Caco-2 (cell line): ENCODE data around the gene RNLS. TPM values are rescaled to one million over a fixed set of nuclear protein-coding genes. Genes with fewer than 3 reads are reported as not detected.
"Not testable (repeated sequence)": the region's sequence is repeated elsewhere in the genome, so short reads cannot be mapped to it uniquely, and the experiment has no call there.

Experiments
- BruUV-seq: library from RNA; stranded (reverse); fragments of 400-500 nt; replicated peaks from 2 replicates; lab custom pipeline; 2021; lab: Mats Ljungman, UMichigan
- CTCF ChIA-PET: fragments of 300-600 bp; sonication (Branson Sonifier 250); formaldehyde crosslinking; loops from one replicate; lab custom pipeline; 2022; ENCODE audit warnings: antibody characterized with exemption; lab: Charles Lee
- POLR2A ChIA-PET: fragments of 300-600 bp; sonication (Branson Sonifier 250); formaldehyde crosslinking; loops from one replicate; lab custom pipeline; 2022; ENCODE audit warnings: antibody characterized with exemption; lab: Charles Lee
- DNase-seq, 2 experiments: peaks; one replicate each; pipeline versions ENCODE4 v3.0.0 to v3.0.0-alpha.2; 2020 to 2022
- H3K27me3 ChIP-seq: replicated peaks from 2 replicates; pipeline ENCODE4 v1.6.0; 2011; ENCODE audit warnings: low read length; ENCODE audit not compliant: control insufficient read depth, insufficient read depth
- H3K36me3 ChIP-seq: 2 replicates; pipeline ENCODE4 v1.5.1; 2011; ENCODE audit warnings: low read length; ENCODE audit not compliant: control insufficient read depth, insufficient read depth
- H3K4me1 ChIP-seq: fragments of 250-450 bp; sonication (Bioruptor Pico); 2 replicates; pipeline ENCODE4 v1.5.1; 2020; ENCODE audit warnings: mild to moderate bottlenecking
- H3K4me3 ChIP-seq: 2 replicates; pipeline ENCODE4 v1.5.1; 2011; ENCODE audit warnings: low read depth, mild to moderate bottlenecking, control low read depth, low read length
- H3K9me3 ChIP-seq: fragments of 250-450 bp; sonication (Bioruptor Pico); 2 replicates; pipeline ENCODE4 v1.5.1; 2020; ENCODE audit warnings: mild to moderate bottlenecking, moderate library complexity
- H3K27ac Mint-ChIP-seq: one replicate; pipeline ENCODE4 v1.8.0; 2022; ENCODE audit warnings: mixed read lengths; ENCODE audit not compliant: unreplicated experiment
- H3K27me3 Mint-ChIP-seq: one replicate; pipeline ENCODE4 v1.8.0; 2022; ENCODE audit warnings: mixed read lengths; ENCODE audit not compliant: insufficient read depth, unreplicated experiment
- H3K36me3 Mint-ChIP-seq: one replicate; pipeline ENCODE4 v1.8.0; 2022; ENCODE audit warnings: mild to moderate bottlenecking, mixed read lengths; ENCODE audit not compliant: insufficient read depth, unreplicated experiment
- H3K4me1 Mint-ChIP-seq: one replicate; pipeline ENCODE4 v1.8.0; 2022; ENCODE audit warnings: low read depth, mixed read lengths; ENCODE audit not compliant: unreplicated experiment
- H3K4me3 Mint-ChIP-seq: one replicate; pipeline ENCODE4 v1.8.0; 2022; ENCODE audit warnings: mild to moderate bottlenecking, moderate library complexity, mixed read lengths; ENCODE audit not compliant: unreplicated experiment
- H3K9me3 Mint-ChIP-seq: one replicate; pipeline ENCODE4 v1.8.0; 2022; ENCODE audit warnings: mixed read lengths; ENCODE audit not compliant: unreplicated experiment
- intact Hi-C: fragments of 100-400 bp; cut with micrococcal nuclease; formaldehyde crosslinking; loops from one replicate; pipeline ENCODE4 v1.10.0; 2022; ENCODE audit not compliant: unreplicated experiment
- total RNA-seq: library from RNA; stranded (reverse); gene quantifications from 2 replicates; pipeline ENCODE4 v1.2.3, GENCODE V29; 2022
- TF ChIP-seq, protein P1 (sequence below), 2 experiments: fragments of 200-600 bp in 1 of 2; IDR thresholded peaks; 1 replicate in 1 of 2; 2 replicates in 1 of 2; pipeline versions ENCODE4 v1.5.1 to v1.8.0; 2011 to 2022; ENCODE audit warnings: antibody characterized with exemption in 1 of 2, control low read depth in 1 of 2, inconsistent platforms in 1 of 2, low read depth in 1 of 2, low read length in 1 of 2, mild to moderate bottlenecking in 1 of 2, moderate library complexity in 1 of 2; ENCODE audit not compliant: insufficient read depth in 1 of 2, severe bottlenecking in 1 of 2, unreplicated experiment in 1 of 2

The RNLS gene
- total RNA-seq, 1 experiment from 2014 or later, result 5.7 TPM

- POLR2A ChIA-PET, result no interaction called here
- BruUV-seq, result no TSS peak
- H3K9me3 Mint-ChIP-seq, result no peaks in the 10 kb centered on the region
These were observed 271.9 kb downstream of the RNLS start for GRCh38 chr10:88311264-88311663.

DNA sequence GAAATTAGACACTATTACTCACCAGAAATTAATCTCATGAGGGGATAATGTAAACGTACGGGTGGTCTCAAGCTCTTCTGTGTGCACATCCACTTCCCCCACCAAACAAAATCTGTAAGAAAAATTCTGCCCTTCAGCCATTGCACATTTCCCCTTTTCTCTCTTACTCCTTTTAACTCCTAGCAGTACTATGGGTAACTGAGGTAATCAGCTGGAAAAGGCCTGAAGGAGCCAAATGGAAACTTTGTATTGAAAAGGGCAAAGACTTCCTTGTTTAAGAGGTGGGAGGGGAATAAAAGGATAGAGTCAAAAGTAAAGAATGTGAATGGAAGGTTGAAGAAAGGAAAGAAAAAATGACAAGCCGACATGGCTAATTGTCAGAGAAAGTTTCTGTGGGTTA is 273.8 kb downstream of the RNLS start:
- Histone ChIP-seq H3K27me3 (no peaks in the 10 kb centered on the region), H3K4me1 (no peaks in the 10 kb centered on the region), H3K36me3 (no peaks in the 10 kb centered on the region), H3K4me3 (no peak overlapping the region), H3K9me3 (no peaks in the 10 kb centered on the region)
- no peaks in the 10 kb centered on the region for H3K9me3 Mint-ChIP-seq
- ChIA-PET CTCF (no interaction called here), POLR2A (no interaction called here)
- DNase-seq, result no peak
- H3K4me1 Mint-ChIP-seq, result no peaks in the 10 kb centered on the region
- TF ChIP-seq, protein P1, sequence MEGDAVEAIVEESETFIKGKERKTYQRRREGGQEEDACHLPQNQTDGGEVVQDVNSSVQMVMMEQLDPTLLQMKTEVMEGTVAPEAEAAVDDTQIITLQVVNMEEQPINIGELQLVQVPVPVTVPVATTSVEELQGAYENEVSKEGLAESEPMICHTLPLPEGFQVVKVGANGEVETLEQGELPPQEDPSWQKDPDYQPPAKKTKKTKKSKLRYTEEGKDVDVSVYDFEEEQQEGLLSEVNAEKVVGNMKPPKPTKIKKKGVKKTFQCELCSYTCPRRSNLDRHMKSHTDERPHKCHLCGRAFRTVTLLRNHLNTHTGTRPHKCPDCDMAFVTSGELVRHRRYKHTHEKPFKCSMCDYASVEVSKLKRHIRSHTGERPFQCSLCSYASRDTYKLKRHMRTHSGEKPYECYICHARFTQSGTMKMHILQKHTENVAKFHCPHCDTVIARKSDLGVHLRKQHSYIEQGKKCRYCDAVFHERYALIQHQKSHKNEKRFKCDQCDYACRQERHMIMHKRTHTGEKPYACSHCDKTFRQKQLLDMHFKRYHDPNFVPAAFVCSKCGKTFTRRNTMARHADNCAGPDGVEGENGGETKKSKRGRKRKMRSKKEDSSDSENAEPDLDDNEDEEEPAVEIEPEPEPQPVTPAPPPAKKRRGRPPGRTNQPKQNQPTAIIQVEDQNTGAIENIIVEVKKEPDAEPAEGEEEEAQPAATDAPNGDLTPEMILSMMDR (IDR thresholded peaks at IDR 0.05; ENCODE audit: insufficient read depth in 1 of 2, low read depth in 1 of 2, low read length in 1 of 2, severe bottlenecking in 1 of 2, unreplicated experiment in 1 of 2), result no peak
- no peak overlapping the region for H3K4me3 Mint-ChIP-seq
- no peak overlapping the region for H3K27ac Mint-ChIP-seq
- BruUV-seq, result no TSS peak
- H3K36me3 Mint-ChIP-seq, result no peaks in the 10 kb centered on the region
- H3K27me3 Mint-ChIP-seq, result peaks cover 4% of the 10 kb centered on the region
- intact Hi-C loops, result no loop called here

More at GRCh38 chr10:88311264-88311663, 271.9 kb downstream of the RNLS start:
- intact Hi-C loops, result no loop called here
- no peak for DNase-seq
- H3K27ac Mint-ChIP-seq, result no peak overlapping the region
- Histone ChIP-seq H3K27me3 (no peaks in the 10 kb centered on the region), H3K4me1 (no peaks in the 10 kb centered on the region), H3K36me3 (no peaks in the 10 kb centered on the region), H3K4me3 (no peak overlapping the region), H3K9me3 (no peaks in the 10 kb centered on the region)
- H3K36me3 Mint-ChIP-seq, result no peaks in the 10 kb centered on the region
- no peaks in the 10 kb centered on the region for H3K4me1 Mint-ChIP-seq
- CTCF ChIA-PET, result no interaction called here
- no peak overlapping the region for H3K4me3 Mint-ChIP-seq
- TF ChIP-seq, protein P1 (IDR thresholded peaks at IDR 0.05; ENCODE audit: insufficient read depth in 1 of 2, low read depth in 1 of 2, low read length in 1 of 2, severe bottlenecking in 1 of 2, unreplicated experiment in 1 of 2), result no peak
- peaks cover under 1% of the 10 kb centered on the region for H3K27me3 Mint-ChIP-seq

DNA sequence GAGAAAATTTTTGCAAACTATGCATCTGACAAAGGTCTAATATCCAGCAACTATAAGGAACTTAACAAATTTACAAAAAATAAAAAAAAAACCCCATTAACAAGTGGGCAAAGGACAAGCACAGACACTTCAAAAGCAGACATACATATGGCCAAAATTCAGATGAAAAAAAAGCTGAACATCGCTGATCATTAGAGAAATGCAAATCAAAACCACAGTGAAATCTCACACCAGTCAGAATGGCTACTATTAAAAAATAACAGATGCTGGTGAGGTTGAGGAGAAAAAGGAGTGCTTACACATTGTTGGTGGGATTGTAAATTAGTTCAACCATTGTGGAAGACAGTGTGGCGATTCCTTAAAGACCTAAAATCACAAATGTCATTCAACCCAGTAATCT is 274.8 kb downstream of the RNLS start:
- H3K4me1 Mint-ChIP-seq, H3K27me3 ChIP-seq, H3K9me3 ChIP-seq, intact Hi-C loops, CTCF ChIA-PET, BruUV-seq, DNase-seq, H3K4me3 Mint-ChIP-seq, H3K4me3 ChIP-seq, H3K9me3 Mint-ChIP-seq, H3K4me1 ChIP-seq, H3K27me3 Mint-ChIP-seq, H3K27ac Mint-ChIP-seq, H3K36me3 ChIP-seq, POLR2A ChIA-PET, H3K36me3 Mint-ChIP-seq: not testable (repeated sequence)

GRCh38 chr10:88299787-88300186 is 283.3 kb downstream of the RNLS start:
- ChIA-PET CTCF (no interaction called here), POLR2A (no interaction called here)
- H3K9me3 Mint-ChIP-seq, result no peaks in the 10 kb centered on the region
- peaks cover 7% of the 10 kb centered on the region for H3K27me3 Mint-ChIP-seq
- H3K27ac Mint-ChIP-seq, result no peak overlapping the region
- Histone ChIP-seq H3K4me1 (no peaks in the 10 kb centered on the region; the same call in 1 of the 2 replicates), H3K36me3 (no peaks in the 10 kb centered on the region), H3K4me3 (no peak overlapping the region), H3K27me3 (no peaks in the 10 kb centered on the region), H3K9me3 (no peaks in the 10 kb centered on the region)
- H3K36me3 Mint-ChIP-seq, result no peaks in the 10 kb centered on the region
- intact Hi-C loops, result no loop called here
- no peaks in the 10 kb centered on the region for H3K4me1 Mint-ChIP-seq
- no TSS peak for BruUV-seq
- H3K4me3 Mint-ChIP-seq, result no peak overlapping the region
- DNase-seq, result no peak
- TF ChIP-seq, protein P1 (IDR thresholded peaks at IDR 0.05; ENCODE audit: insufficient read depth in 1 of 2, low read depth in 1 of 2, low read length in 1 of 2, severe bottlenecking in 1 of 2, unreplicated experiment in 1 of 2), result no peak
